Measurements from ENCODE around the gene GEMIN5. TPM values are rescaled to one million over a fixed set of nuclear protein-coding genes. Genes with fewer than 3 reads are reported as not detected.

Gene GEMIN5
- total RNA-seq, 1 experiment from 2014 or later: 35.8 TPM

GRCh38 chr5:154860765-154861164 lies 77.2 kb downstream of the GEMIN5 start:
- Histone ChIP-seq H2AK5ac (ENCODE audit: insufficient read length, low read length) (no peak overlapping the region), H3K18ac (ENCODE audit: insufficient read length, low read depth, low read length) (no peak overlapping the region), H3K27ac (ENCODE audit: insufficient read length, low read depth, low read length) (no peak overlapping the region), H3K23me2 (ENCODE audit: insufficient read length, low read depth, low read length, poor library complexity, severe bottlenecking) (peaks cover 19% of the 10 kb centered on the region), H4K91ac (ENCODE audit: insufficient read length, low read depth, low read length) (no peak overlapping the region), H3K23ac (ENCODE audit: insufficient read length, low read depth, low read length) (no peak overlapping the region), H2BK12ac (ENCODE audit: insufficient read length, low read depth, low read length) (no peak overlapping the region), H4K8ac (replicated peaks; ENCODE audit: insufficient read length, low read depth, low read length) (no peak overlapping the region), H2BK20ac (ENCODE audit: low read depth, low read length, poor library complexity, severe bottlenecking) (no peak overlapping the region), H3T11ph (ENCODE audit: low read length) (no peak overlapping the region), H3K14ac (ENCODE audit: insufficient read depth, low read length) (no peak overlapping the region), H4K20me1 (ENCODE audit: control insufficient read depth, insufficient read depth, insufficient read length) (no peaks in the 10 kb centered on the region), H3K4me2 (ENCODE audit: insufficient read depth, insufficient read length, low read length) (peak overlapping the region; percentile 97), H3K9ac (ENCODE audit: extremely low read depth, insufficient read length, low read length) (no peak overlapping the region), H3K56ac (ENCODE audit: insufficient read length, low read depth, low read length) (no peak overlapping the region), H2BK15ac (ENCODE audit: low read depth, low read length) (no peak overlapping the region), H2AFZ (ENCODE audit: low read length) (no peak overlapping the region), H3K27me3 (ENCODE audit: insufficient read depth, low read length) (no peaks in the 10 kb centered on the region), H2BK5ac (ENCODE audit: insufficient read length, low read length) (no peak overlapping the region), H3K79me2 (ENCODE audit: insufficient read depth, low read length) (peaks cover 29% of the 10 kb centered on the region), H4K5ac (ENCODE audit: insufficient read length, low read depth, low read length) (no peak overlapping the region), H3K9me3 (ENCODE audit: control insufficient read depth, low read depth, low read length) (no peaks in the 10 kb centered on the region), H3K4me1 (ENCODE audit: insufficient read depth, low read length) (peaks cover 9% of the 10 kb centered on the region), H2BK120ac (ENCODE audit: low read depth, low read length, poor library complexity, severe bottlenecking) (no peak overlapping the region), H3K79me1 (ENCODE audit: insufficient read depth, low read depth, low read length, poor library complexity, severe bottlenecking) (peaks cover 5% of the 10 kb centered on the region), H3K4ac (ENCODE audit: low read depth, low read length) (no peak overlapping the region)
- Mint-ChIP-seq H3K27me3 (ENCODE audit: low read depth) (no peaks in the 10 kb centered on the region; the same call in 1 of the 2 replicates), H3K4me3 (0 out of 5 replicates have a peak overlapping the region, but pooled peaks of 1 of the 2 experiments have one; percentile 87), H3K4me1 (peaks cover 24 to 26% of the 10 kb centered on the region in 2 experiments), H3K27ac (peak overlapping the region in 1 of 3 experiments; percentile 2; a peak in 2 of 7 replicates), H3K36me3 (ENCODE audit: insufficient read depth in 1 of 3, low read depth in 3 of 3) (peaks cover 21 to 33% (median 30%) of the 10 kb centered on the region in 3 experiments), H3K9me3 (no peaks in the 10 kb centered on the region)
- DNase-seq: no peak
- no CpG with 5 or more reads among the region's 4 CpGs for WGBS (ENCODE audit: extremely low coverage, insufficient read length, low lambda C conversion rate)
- TF ChIP-seq CTCF (conservative IDR thresholded peaks at IDR 0.05): no peak
